ENCODE results near the gene MAF. TPM values are rescaled to one million over a fixed set of nuclear protein-coding genes. Genes with fewer than 3 reads are reported as not detected.

The MAF gene
- total and polyA plus RNA-seq, 9 of the 15 experiments (the other 6 are each of a cell fraction or from before 2014, with no cell fraction given) = 0.01 to 0.18 TPM; not detected in 7

GRCh38 chr16:79571065-79571902 lies 29.3 kb downstream of the MAF start:
- CTCF ChIA-PET (ENCODE audit: low intra/inter-chr PET ratio) = no interaction called here
- H3K4me3 ChIP-seq = no peak overlapping the region
- H3K9me3 ChIP-seq (replicated peaks; ENCODE audit: control insufficient read depth, insufficient read depth, low read depth, low read length) = no peaks in the 10 kb centered on the region
- H4K20me1 ChIP-seq (replicated peaks; ENCODE audit: control insufficient read depth, insufficient read depth, low read length) = no peaks in the 10 kb centered on the region
- DNase-seq (ENCODE audit: extremely low read depth in 1 of 4, low spot score in 3 of 4) (no peak), FAIRE-seq (no peak), ATAC-seq (no peak)
- no peak overlapping the region for H3K4me2 ChIP-seq (ENCODE audit: insufficient read depth, low read length)
- no peaks in the 10 kb centered on the region for H3K36me3 ChIP-seq (ENCODE audit: control insufficient read depth, insufficient read depth, low read length)
- H3K9ac ChIP-seq (ENCODE audit: insufficient read depth in 1 of 2, low read depth in 2 of 2, low read length in 2 of 2) = no peak overlapping the region
- no peaks in the 10 kb centered on the region for H3K79me2 ChIP-seq (ENCODE audit: control insufficient read depth, insufficient read depth, low read length)
- POLR2A ChIA-PET = interaction anchor here (0.6 to 1.1 kb wide), 3 partner anchors 10 to 648 kb away, joined by 3 to 5 read pairs (median 4); no protein-coding TSS in a partner anchor
- no peak overlapping the region for H2AFZ ChIP-seq (ENCODE audit: low read depth, low read length)
- whole genome bisulfite sequencing (ENCODE audit: insufficient coverage, low coverage, missing lambda C conversion rate) = under 1% methylated on average over 8 of the region's 8 CpGs
- no peaks in the 10 kb centered on the region for H3K4me1 ChIP-seq (replicated peaks in 1 of 2; ENCODE audit: control insufficient read depth in 2 of 2, insufficient read depth in 2 of 2, low read length in 2 of 2)
- no peak overlapping the region for H3K27ac ChIP-seq (ENCODE audit: extremely low read depth, low read depth, low read length)
- no TSS peak for BruUV-seq (replicated peaks)
- peaks cover 8 to 19% of the 10 kb centered on the region in 2 experiments; a peak in 3 of 5 replicates for H3K27me3 ChIP-seq (ENCODE audit: control insufficient read depth in 2 of 2, insufficient read depth in 2 of 2, low read length in 2 of 2)
- intact Hi-C loops (cut with micrococcal nuclease) = no loop called here
- in situ Hi-C loops (cut with MboI) = no loop called here
- TF ChIP-seq NFIC (IDR thresholded peaks at IDR 0.05) (no peak), ELK3 (CRISPR knock-in tag; IDR thresholded peaks at IDR 0.05) (no peak), RBM34 (IDR thresholded peaks at IDR 0.05; ENCODE audit: borderline replicate concordance, insufficient read depth, low read length) (no peak), ZFPM2 (CRISPR knock-in tag; IDR thresholded peaks at IDR 0.05) (no peak), ZNF699 (CRISPR knock-in tag; IDR thresholded peaks at IDR 0.05; ENCODE audit: insufficient replicate concordance) (no peak), ZBED1 (IDR thresholded peaks at IDR 0.05) (no peak), HDAC8 (tag; IDR thresholded peaks at IDR 0.05) (no peak), EHMT2 (IDR thresholded peaks at IDR 0.05) (no peak), TSC22D4 (tag; IDR thresholded peaks at IDR 0.05) (no peak), SREBF2 (CRISPR knock-in tag; IDR thresholded peaks at IDR 0.05) (no peak), SREBF1 (IDR thresholded peaks at IDR 0.05; ENCODE audit: borderline replicate concordance, low read depth, low read length) (no peak)
- no peaks in the 10 kb centered on the region for H3K9me1 ChIP-seq (ENCODE audit: control insufficient read depth, insufficient read depth, low read length)
